ENCODE results near the gene RNF39. TPM values are rescaled to one million over a fixed set of nuclear protein-coding genes. Genes with fewer than 3 reads are reported as not detected.
A peak's percentile ranks its signal among the peaks of the same experiment; 100 is the strongest.

RNF39 gene
- total and polyA plus RNA-seq, 2 of the 13 experiments (the other 11 are each of a cell fraction or from before 2014, with no cell fraction given) = 0.13 to 1.8 TPM

GRCh38 chr6:30100585-30101443 lies 25.2 kb upstream of the RNF39 start (continued):
- TF ChIP-seq KDM5B (CRISPR knock-in tag; IDR thresholded peaks at IDR 0.05; ENCODE audit: borderline replicate concordance) = peak; percentile 86; the same call in 1 of the 2 replicates
- no peak for TF ChIP-seq E2F2 (CRISPR knock-in tag; IDR thresholded peaks at IDR 0.05; ENCODE audit: borderline replicate concordance)
- no peak for TF ChIP-seq ZNF468 (CRISPR knock-in tag; IDR thresholded peaks at IDR 0.05)
- TF ChIP-seq ZFY (CRISPR knock-in tag; IDR thresholded peaks at IDR 0.05) = peak; percentile 54
- TF ChIP-seq NR2F6 (IDR thresholded peaks at IDR 0.05) = peak; percentile 25; the same call in 1 of the 2 replicates
- peak; percentile 81 for TF ChIP-seq NR2F6 (CRISPR knock-in tag; IDR thresholded peaks at IDR 0.05)
- 0 out of 2 replicates have a peak, but pooled peaks have one; percentile 64 for TF ChIP-seq TOE1 (CRISPR knock-in tag; IDR thresholded peaks at IDR 0.05)
- TF ChIP-seq LCORL (IDR thresholded peaks at IDR 0.05) = peak; percentile 44; the same call in 1 of the 2 replicates
- TF ChIP-seq LCORL (CRISPR knock-in tag; IDR thresholded peaks at IDR 0.05) = peak; percentile 99
- peak; percentile 62 for TF ChIP-seq YEATS4 (CRISPR knock-in tag; IDR thresholded peaks at IDR 0.05; ENCODE audit: borderline replicate concordance)
- no peak; the same call in 1 of the 2 replicates for TF ChIP-seq STAG1 (CRISPR knock-in tag; IDR thresholded peaks at IDR 0.05)
- no peak for TF ChIP-seq MAFK (conservative IDR thresholded peaks at IDR 0.05 in 1 of 2, IDR thresholded peaks at IDR 0.05 in 1 of 2; ENCODE audit: low read length in 2 of 2)
- TF ChIP-seq CREB1 (IDR thresholded peaks at IDR 0.05) = peak; percentile 47; the same call in 1 of the 2 replicates
- no peak for TF ChIP-seq CREB1 (CRISPR knock-in tag; IDR thresholded peaks at IDR 0.05)
- 0 out of 2 replicates have a peak, but pooled peaks have one; percentile 9 for TF ChIP-seq TSC22D2 (CRISPR knock-in tag; IDR thresholded peaks at IDR 0.05; ENCODE audit: borderline replicate concordance)
- TF ChIP-seq, protein P1, sequence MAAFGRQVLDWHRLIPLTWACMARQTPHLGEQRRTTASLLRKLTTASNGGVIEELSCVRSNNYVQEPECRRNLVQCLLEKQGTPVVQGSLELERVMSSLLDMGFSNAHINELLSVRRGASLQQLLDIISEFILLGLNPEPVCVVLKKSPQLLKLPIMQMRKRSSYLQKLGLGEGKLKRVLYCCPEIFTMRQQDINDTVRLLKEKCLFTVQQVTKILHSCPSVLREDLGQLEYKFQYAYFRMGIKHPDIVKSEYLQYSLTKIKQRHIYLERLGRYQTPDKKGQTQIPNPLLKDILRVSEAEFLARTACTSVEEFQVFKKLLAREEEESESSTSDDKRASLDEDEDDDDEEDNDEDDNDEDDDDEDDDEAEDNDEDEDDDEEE (CRISPR knock-in tag; IDR thresholded peaks at IDR 0.05) = peak; percentile 59
- TF ChIP-seq HHEX (CRISPR knock-in tag; IDR thresholded peaks at IDR 0.05) = 0 out of 2 replicates have a peak, but pooled peaks have one; percentile 6
- TF ChIP-seq ZNF768 (CRISPR knock-in tag; IDR thresholded peaks at IDR 0.05) = peak; percentile 76
- TF ChIP-seq, protein P2, sequence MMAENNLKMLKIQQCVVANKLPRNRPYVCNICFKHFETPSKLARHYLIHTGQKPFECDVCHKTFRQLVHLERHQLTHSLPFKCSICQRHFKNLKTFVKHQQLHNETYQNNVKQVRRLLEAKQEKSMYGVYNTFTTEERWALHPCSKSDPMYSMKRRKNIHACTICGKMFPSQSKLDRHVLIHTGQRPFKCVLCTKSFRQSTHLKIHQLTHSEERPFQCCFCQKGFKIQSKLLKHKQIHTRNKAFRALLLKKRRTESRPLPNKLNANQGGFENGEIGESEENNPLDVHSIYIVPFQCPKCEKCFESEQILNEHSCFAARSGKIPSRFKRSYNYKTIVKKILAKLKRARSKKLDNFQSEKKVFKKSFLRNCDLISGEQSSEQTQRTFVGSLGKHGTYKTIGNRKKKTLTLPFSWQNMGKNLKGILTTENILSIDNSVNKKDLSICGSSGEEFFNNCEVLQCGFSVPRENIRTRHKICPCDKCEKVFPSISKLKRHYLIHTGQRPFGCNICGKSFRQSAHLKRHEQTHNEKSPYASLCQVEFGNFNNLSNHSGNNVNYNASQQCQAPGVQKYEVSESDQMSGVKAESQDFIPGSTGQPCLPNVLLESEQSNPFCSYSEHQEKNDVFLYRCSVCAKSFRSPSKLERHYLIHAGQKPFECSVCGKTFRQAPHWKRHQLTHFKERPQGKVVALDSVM (CRISPR knock-in tag; IDR thresholded peaks at IDR 0.05) = peak; percentile 43; the same call in 1 of the 2 replicates
- TF ChIP-seq ZNF280B (CRISPR knock-in tag; IDR thresholded peaks at IDR 0.05; ENCODE audit: borderline replicate concordance) = peak; percentile 87
- peak; percentile 78; the same call in 1 of the 2 replicates for TF ChIP-seq NR2F2 (IDR thresholded peaks at IDR 0.05; ENCODE audit: borderline replicate concordance, low read depth)
- TF ChIP-seq, protein P3, sequence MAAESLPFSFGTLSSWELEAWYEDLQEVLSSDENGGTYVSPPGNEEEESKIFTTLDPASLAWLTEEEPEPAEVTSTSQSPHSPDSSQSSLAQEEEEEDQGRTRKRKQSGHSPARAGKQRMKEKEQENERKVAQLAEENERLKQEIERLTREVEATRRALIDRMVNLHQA (CRISPR knock-in tag; IDR thresholded peaks at IDR 0.05) = no peak
- TF ChIP-seq, protein P4, sequence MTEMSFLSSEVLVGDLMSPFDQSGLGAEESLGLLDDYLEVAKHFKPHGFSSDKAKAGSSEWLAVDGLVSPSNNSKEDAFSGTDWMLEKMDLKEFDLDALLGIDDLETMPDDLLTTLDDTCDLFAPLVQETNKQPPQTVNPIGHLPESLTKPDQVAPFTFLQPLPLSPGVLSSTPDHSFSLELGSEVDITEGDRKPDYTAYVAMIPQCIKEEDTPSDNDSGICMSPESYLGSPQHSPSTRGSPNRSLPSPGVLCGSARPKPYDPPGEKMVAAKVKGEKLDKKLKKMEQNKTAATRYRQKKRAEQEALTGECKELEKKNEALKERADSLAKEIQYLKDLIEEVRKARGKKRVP (CRISPR knock-in tag; IDR thresholded peaks at IDR 0.05) = peak in 1 of 2 experiments; percentile 70; a peak in 2 of 4 replicates
- TF ChIP-seq RFX1 (IDR thresholded peaks at IDR 0.05) = no peak

Data from HepG2 (cell line).